HG02885 (cell line): Measurements from ENCODE around the gene COX7A1.

Experiments used
- ATAC-seq: cut with Tn5 transposase; IDR thresholded peaks from one replicate; pipeline ENCODE4 v1.9.1; 2021; ENCODE audit warnings: mild to moderate bottlenecking; ENCODE audit not compliant: unreplicated experiment, poor library complexity

Gene COX7A1

DNA sequence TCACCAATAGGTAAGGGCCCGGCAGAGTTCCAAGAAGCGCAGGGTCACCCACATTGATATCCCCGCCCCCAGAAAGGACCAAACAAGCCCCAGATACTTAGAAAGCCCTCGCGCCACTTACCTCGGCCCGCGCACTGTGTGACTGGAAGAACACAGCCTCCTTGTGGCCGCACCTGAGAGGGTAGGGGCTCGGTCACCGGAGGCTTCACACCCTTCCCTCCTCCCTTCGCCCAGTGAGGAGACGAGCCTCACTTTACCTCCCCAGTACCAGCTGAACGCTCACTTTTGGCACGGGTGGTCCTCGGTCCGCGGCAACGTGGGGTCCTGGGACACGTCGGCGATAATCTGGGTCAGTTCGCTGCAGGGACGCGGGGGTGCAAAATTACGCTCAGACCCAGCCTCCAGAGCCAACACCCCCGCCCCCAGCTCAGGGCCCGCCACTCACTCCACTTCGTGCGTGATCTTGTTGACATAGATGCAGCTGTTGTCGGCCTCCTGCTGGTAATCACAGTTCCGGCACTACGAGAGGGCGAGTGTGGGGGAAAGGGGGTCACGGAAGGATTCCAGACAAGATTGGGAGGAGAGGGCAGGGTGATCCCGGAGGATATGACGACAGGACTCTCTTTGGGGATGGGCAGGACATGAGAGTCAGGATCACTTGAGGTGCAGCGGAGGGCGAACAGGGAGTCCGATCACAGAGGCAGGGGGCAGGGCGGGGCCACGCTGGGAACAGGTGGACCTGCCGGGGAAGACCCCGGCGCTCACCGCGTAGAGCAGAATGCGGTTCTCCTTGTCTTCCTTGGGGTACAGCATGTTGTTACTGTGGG, 38.1 kb downstream of the COX7A1 start:
- no peak for ATAC-seq

DNA sequence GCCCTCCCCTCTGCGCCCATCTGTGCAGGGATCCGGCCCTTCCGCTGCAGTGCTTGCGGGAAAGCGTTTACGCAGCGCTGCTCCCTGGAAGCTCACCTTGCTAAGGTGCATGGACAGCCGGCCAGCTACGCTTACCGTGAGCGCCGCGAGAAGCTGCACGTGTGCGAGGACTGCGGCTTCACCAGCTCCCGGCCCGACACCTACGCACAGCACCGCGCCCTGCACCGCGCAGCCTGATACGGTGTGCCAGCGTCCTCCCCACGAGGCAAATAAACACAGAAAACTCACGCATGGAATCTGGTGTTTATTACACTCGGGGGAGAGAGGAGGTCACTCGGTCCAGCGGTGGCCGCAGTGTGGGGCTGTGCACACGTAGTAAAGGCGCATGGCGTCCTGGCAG, 38.8 kb downstream of the COX7A1 start:
- no peak for ATAC-seq

DNA sequence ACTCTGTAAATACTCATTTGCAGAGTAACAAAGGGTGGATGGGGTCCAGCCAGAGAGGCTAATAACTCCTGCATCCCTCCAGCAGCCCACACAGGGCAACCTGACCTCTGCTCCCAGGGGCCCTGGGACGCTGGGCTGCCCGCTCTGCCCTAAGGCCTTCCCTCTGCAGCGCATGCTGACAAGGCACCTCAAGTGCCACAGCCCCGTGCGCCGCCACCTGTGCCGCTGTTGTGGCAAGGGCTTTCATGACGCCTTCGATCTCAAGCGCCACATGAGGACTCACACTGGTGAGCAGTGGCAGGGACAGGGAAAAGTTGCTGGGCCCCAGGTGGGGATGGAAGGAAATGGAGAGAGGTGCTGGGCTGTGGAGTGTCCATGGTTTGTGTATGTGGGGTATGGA, 39.6 kb downstream of the COX7A1 start:
- ATAC-seq: no peak

DNA sequence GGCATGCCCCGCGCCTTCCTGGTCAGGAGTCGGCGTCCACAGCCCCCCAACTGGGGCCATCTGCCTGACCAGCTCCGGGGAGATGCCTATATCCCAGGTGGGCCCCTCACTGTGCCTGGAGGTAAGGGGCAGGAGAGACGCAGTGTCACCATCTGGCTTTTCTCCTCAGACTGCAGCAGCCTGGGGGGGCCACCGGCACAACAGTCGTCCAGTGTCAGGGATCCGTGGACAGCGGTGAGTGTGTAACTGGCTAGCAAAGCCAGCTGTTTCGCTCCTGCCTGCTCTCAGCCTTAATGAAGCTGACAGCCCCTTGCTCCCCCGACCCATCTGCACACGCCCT, 41.1 kb downstream of the COX7A1 start:
- no peak for ATAC-seq

DNA sequence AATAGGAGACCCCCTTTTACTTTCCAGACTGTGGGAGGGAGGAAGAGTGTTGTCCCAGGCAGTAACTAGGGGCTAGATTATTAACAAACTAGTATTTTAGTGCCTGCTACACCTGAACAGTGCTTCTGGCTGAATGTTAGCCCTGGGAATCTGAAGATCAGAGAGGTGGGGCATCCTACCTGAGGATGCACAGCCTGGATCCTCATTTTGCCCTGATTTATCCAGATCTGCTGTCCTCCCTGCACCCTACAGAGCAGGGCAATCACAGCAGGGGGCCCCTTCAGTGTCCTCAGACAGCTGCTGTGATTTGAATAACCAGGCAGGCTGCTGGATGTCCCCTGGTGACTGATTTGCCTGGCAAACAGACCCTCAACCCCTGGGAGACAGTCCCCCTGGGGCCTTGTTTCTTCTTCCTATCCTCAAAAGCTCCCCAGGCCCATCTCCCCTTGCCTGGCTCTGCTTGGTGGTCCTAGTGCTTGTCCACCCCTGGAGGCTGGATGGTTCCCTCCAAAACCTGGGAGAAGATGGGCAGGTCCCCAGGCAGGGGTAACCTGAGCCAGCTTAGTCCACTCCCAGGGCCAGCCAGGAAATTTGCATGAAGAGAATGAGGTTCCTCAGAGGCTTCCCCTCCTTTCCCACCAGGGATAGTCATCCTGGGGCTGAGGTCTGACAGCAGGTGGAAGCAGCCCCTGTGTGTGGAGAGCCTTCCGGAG, 41.6 kb downstream of the COX7A1 start, which contains the start of gene OVOL3:
Gene OVOL3, plus strand, starts transcription at position 657 of the 713 bp plus-strand sequence. CDS start 60 bp downstream, outside the sequence.
- ATAC-seq: no peak

DNA sequence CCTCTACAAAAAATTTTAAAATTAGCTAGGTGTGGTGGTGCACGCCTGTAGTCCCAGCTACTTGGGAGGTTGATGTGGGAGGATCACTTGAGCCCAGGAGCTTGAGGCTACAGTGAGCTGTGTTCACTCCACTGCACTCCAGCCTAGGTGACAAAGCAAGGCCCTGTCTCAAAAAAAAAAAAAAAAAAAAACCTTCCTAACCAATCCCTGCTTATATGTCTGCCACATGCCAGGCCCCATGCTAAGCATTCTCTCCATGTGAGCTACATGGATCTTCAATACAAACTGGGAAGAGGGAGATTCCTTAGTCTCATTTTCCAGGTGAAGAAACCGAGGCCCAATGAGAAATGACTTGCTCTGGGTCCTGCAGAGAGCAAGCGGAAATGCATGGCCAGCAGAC, 43.6 kb downstream of the COX7A1 start:
- no peak for ATAC-seq

DNA sequence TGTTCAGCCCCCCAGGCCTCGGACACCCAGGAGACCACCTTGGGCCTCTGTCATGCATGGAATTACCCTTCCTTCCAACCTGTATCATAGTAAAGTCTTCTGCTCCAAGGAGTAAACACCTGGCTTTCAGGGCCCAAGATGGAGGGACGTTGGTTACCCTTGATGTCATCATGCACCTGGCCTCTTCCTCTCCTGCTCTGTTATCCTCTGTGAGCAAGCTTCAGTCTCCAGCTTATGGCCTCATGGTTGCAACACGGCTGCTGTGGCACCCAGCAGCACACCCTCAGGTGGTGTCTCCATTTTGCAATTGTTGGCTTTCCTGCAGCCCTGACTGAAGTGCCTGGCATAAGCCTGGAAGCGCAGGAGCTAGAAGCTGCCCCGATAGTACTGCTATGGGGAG, 45.3 kb downstream of the COX7A1 start:
- ATAC-seq: no peak

DNA sequence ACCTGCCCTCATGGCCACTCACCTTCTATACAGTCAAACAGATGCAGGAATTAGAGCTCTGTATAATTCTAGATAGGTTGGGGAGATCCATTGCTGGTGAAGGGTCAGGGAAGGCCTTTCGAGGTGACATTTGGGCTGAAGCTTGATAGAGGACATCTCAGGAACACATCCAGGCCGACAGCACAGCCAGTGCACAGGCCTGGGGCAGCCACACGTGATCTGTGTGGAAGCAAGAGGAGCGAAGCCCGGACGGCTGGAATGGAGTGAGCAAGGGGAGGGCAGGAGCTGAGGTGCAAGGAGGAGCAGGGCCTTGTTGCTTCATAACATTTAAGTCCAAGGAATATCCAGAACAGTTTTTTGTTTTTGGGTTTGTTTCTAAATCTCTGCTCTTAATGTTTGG, 45.8 kb downstream of the COX7A1 start:
- ATAC-seq: no peak

DNA sequence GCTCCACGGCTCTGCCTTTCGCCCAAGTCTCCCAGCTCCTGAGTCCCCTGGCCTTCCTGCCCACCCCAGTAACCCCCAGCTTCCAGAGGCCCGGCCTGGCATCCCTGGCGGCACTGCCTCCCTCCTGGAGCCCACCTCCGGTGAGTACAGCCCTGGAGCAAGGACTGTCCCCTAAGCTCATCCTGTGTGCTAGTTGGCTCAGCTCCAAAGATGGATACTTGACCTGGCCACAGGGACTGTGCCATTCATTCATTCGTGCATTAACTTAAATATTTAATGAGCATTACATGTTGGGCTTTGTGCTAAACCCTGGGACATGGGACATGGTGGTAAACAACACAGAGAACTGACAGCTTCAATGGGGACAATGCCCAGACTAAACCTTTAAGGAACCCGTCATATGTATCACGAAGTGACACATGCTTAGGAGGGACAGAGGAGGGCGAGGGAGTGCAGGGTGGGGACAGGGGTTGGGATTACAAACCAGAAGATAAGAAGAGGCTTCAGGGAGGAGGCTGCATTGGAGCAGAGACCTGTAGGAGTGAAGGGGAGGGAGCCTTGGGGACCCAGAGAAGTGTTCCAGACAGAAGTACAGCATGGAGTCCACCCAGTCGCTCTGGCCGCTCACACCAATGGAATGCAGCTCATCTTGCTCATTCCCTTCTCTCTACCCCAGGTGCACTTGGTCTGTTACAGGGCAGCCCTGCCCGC, 48.2 kb downstream of the COX7A1 start:
- no peak for ATAC-seq

DNA sequence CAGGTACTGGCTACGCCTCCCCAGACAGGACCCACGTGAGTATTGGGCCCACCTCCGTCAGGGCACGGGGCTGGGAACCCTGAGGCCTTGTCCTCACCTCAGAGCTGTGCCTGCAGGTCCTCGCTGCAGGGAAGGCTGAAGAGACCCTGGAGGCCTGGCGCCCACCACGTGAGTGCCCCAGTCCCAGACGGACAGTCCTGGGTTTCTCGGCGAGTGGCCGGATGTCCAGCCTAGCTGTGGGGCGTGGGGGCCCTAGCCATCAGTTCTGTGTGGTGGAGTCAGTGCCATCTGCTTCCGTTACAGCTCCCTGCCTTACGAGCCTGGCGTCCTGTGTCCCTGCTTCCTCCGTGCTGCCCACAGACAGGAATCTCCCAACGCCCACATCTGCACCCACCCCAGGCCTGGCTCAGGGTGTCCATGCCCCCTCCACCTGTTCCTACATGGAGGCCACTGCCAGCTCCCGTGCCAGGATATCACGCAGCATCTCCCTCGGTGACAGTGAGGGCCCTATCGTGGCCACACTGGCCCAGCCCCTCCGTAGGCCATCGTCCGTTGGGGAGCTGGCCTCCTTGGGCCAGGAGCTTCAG, 49.1 kb downstream of the COX7A1 start:
- no peak for ATAC-seq

DNA sequence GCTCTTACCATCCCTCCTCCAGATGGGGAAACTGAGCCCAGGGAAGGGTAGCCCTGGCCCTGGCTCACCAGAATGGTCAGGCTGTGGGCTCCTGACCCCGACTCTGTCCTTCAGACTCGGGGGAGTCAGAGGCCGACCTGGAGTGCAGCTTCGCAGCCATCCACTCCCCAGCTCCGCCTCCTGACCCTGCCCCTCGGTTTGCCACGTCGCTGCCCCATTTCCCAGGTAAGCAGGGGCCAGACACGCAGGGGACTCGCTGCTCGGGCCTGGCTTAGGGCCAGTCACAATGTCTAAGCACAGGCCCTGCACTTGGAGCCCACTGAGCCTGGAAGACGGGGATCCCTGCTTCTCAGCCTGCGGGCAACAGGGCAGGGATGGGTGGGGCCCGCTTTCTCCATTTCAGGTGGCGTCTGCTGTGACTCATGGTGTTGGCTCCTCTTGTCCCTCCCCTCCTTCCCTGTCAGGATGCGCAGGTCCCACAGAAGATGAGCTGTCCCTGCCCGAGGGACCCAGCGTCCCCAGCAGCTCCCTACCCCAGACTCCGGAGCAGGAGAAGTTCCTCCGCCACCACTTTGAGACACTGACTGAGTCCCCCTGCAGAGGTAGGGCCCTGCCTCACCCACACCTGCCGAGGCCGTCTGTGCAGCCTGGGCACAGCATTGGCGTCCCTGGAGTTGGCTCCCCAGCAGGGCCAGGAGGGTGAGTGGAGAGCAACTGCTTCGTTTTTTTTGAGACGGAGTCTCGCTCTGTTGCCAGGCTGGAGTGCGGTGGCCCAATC, 50.5 kb downstream of the COX7A1 start:
- no peak for ATAC-seq
